Urinary bladder (tissue), 4 donors: ENCODE measurements around the gene PDRG1. TPM values are rescaled to one million over a fixed set of nuclear protein-coding genes. Genes with fewer than 3 reads are reported as not detected.
"Not testable (repeated sequence)": the region's sequence is repeated elsewhere in the genome, so short reads cannot be mapped to it uniquely, and the experiment has no call there.

Experiments used
- DNase-seq: peaks from one replicate; pipeline ENCODE4 v3.0.0-alpha.2; 2015; ENCODE audit errors: extremely low spot score
- H3K27ac ChIP-seq: one replicate; pipeline ENCODE4 v1.5.1; 2013; ENCODE audit warnings: low read depth, mild to moderate bottlenecking, moderate library complexity
- H3K36me3 ChIP-seq: one replicate; pipeline ENCODE4 v1.6.1; 2013; ENCODE audit warnings: mild to moderate bottlenecking, moderate library complexity; ENCODE audit not compliant: insufficient read depth
- H3K4me1 ChIP-seq: one replicate; pipeline ENCODE4 v1.6.1; 2013; ENCODE audit warnings: mild to moderate bottlenecking, moderate library complexity; ENCODE audit not compliant: insufficient read depth
- H3K4me3 ChIP-seq: one replicate; pipeline ENCODE4 v1.5.1; 2013; ENCODE audit warnings: low read depth, low read length
- WGBS: extraction: QIAGEN DNeasy Blood & Tissue Kit; methylation state at CpG from one replicate; pipeline ENCODE4 v1.1.7; 2013; 5-methylcytosine and 5-hydroxymethylcytosine counted together
- polyA plus RNA-seq: library from polyadenylated mRNA; stranded (reverse); fragments of 200-250 nt; gene quantifications from one replicate; pipeline ENCODE4 v1.2.3, GENCODE V29; 2013
- total RNA-seq: library from RNA; depleted of rRNA; stranded (reverse); fragments of >200 nt; gene quantifications from one replicate; pipeline ENCODE4 v1.2.3, GENCODE V29; 2014
- donor health status: healthy with polysubstance abuse.
- donor health status: healthy.

Gene PDRG1
- total and polyA plus RNA-seq, 2 donors, result 2.9 to 14.0 TPM

DNA sequence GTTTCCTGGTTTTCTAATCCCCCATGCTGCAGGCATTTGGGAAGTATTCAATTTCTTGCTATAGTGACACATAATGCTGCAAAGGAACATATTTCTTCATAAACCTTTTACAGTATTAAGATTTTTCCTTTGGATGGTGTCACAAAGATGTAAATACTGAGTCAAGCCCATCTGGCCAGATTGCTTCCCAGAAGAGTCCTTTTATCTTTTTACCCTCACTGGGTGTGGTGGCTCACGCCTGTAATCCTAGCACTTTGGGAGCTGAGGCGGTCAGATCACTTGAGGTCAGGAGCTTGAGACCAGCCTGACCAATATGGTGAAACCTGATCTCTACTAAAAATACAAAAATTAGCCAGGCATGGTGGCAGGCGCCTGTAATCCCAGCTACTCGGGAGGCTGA is 22.2 kb downstream of the PDRG1 start:
- DNase-seq, H3K36me3 ChIP-seq, H3K4me3 ChIP-seq, H3K27ac ChIP-seq, H3K4me1 ChIP-seq: not testable (repeated sequence)
- 55% methylated on average over 4 of the region's 4 CpGs for WGBS

DNA sequence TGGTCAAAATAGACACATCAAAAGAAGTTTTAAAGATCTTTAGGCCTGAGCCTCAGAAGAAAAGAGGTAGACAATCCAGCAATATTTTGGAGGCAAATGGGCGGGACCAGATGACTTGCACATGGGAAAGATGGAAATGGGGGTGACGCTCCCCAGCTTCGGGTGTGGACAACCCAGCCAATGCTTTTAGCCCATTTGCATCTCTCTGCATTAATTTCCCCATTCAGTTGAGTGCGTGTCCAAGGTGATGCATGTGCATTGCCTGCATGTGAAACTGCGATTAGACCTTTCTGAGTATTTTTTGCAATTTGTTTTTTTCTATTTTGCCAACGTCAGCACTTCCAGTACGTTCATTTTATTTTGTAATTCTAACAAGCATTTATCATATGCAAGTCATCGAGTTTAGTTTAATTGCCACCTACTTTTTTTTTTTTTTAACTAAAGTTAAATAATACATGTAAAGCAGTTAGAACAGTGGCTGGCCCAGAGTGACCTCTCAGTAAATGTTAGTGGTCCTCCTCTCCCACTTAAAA is 24.2 kb downstream of the PDRG1 start:
- no peak overlapping the region for H3K27ac ChIP-seq
- no peak for DNase-seq
- no peaks in the 10 kb centered on the region for H3K36me3 ChIP-seq
- no peak overlapping the region for H3K4me3 ChIP-seq
- 80% methylated on average over 8 of the region's 8 CpGs for WGBS
- no peaks in the 10 kb centered on the region for H3K4me1 ChIP-seq

- Histone ChIP-seq H3K27ac (no peak overlapping the region), H3K4me1 (no peaks in the 10 kb centered on the region), H3K4me3 (no peak overlapping the region), H3K36me3 (no peaks in the 10 kb centered on the region)
- no peak for DNase-seq
- 88% methylated on average over 2 of the region's 2 CpGs for WGBS
These were observed 25.4 kb downstream of the PDRG1 start for GRCh38 chr20:31926493-31926892.

DNA sequence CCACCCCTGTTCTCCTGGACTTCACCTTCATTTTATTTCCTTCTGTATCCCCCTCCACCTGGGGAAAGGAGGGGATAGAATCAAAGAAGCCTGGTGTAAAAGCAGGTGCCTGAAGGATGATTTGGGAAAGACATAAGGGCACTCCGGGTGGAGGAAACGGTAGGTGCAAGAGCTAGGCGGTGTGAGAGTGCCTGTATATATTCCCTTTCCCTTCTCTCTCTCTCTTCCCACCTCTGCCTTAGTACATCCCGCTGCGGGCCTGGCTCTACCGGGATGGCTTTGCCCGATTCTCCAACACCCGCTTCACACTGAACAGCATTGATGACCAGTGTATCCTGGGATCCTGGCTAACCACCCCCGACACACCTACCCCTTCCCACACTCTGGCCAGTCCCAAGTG is 26.2 kb downstream of the PDRG1 start:
- 58% methylated on average over 9 of the region's 9 CpGs for WGBS
- H3K36me3 ChIP-seq, result no peaks in the 10 kb centered on the region
- no peak overlapping the region for H3K4me3 ChIP-seq
- no peak overlapping the region for H3K27ac ChIP-seq
- H3K4me1 ChIP-seq, result no peaks in the 10 kb centered on the region
- no peak for DNase-seq

- no peaks in the 10 kb centered on the region for H3K36me3 ChIP-seq
- 90% methylated on average over 8 of the region's 8 CpGs for WGBS
- H3K4me3 ChIP-seq, result no peak overlapping the region
- no peaks in the 10 kb centered on the region for H3K4me1 ChIP-seq
- no peak overlapping the region for H3K27ac ChIP-seq
- no peak for DNase-seq
These were observed 27.3 kb downstream of the PDRG1 start for GRCh38 chr20:31924561-31924960.

DNA sequence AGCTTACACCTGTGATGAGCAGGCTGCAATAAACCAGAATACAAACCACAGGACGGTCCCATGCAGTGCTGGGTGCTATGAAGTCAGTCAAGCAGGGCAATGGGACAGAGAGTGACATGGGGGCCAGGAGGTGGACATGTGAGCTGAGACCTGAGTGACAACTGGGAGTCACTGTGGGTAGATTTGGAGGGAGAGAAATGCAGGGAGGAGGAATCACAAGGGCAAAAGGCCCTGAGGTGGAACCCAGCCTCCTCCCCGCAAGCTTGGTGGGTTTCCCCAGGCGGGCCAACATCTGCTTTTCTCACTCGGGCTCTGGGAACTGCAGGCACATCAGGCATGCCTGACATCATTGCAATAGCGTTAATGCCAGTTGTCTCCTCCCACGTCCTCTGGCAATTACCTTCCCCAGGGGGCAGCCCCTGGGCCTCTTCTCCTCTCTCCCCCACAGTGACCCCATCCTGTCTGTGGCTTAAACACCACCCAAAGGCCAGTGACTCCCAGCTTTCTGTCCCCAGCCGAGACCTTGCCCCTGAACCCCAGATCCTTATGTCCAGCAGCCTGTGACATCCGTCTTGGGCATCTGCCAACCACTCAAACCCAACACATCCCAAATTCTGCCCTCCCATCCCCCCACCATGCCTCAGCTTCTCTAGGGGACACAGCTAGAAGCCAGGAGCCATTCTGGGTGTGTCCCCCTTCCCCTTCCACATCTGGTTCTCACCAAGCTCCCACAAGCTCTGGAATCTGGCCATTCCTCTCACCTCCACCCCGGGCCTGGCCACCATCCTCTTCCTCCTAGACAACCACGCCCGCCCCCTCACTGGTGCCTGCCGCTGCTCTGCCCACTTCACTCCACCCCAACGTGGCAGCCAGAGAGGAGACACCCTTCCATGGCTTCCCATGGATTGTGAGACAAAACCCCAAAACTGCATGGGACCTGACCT is 28.2 kb downstream of the PDRG1 start:
- DNase-seq, result no peak
- H3K4me3 ChIP-seq, result no peak overlapping the region
- H3K36me3 ChIP-seq, result no peaks in the 10 kb centered on the region
- 56% methylated on average over 13 of the region's 13 CpGs for WGBS
- H3K27ac ChIP-seq, result no peak overlapping the region
- no peaks in the 10 kb centered on the region for H3K4me1 ChIP-seq

GRCh38 chr20:31922588-31922987 is 29.3 kb downstream of the PDRG1 start:
- H3K36me3 ChIP-seq, result no peaks in the 10 kb centered on the region
- H3K4me3 ChIP-seq, result no peak overlapping the region
- no peak for DNase-seq
- H3K27ac ChIP-seq, result no peak overlapping the region
- H3K4me1 ChIP-seq, result no peaks in the 10 kb centered on the region
- 87% methylated on average over 4 of the region's 4 CpGs for WGBS

- no peaks in the 10 kb centered on the region for H3K36me3 ChIP-seq
- H3K27ac ChIP-seq, result no peak overlapping the region
- 74% methylated on average over 4 of the region's 4 CpGs for WGBS
- no peaks in the 10 kb centered on the region for H3K4me1 ChIP-seq
- DNase-seq, result no peak
- no peak overlapping the region for H3K4me3 ChIP-seq
These were observed 29.7 kb downstream of the PDRG1 start for GRCh38 chr20:31922181-31922580.

- H3K4me3 ChIP-seq, DNase-seq, H3K36me3 ChIP-seq, H3K4me1 ChIP-seq, H3K27ac ChIP-seq: not testable (repeated sequence)
- WGBS, result 94% methylated on average over 5 of the region's 5 CpGs
These were observed 30.4 kb downstream of the PDRG1 start for GRCh38 chr20:31921480-31921879.

DNA sequence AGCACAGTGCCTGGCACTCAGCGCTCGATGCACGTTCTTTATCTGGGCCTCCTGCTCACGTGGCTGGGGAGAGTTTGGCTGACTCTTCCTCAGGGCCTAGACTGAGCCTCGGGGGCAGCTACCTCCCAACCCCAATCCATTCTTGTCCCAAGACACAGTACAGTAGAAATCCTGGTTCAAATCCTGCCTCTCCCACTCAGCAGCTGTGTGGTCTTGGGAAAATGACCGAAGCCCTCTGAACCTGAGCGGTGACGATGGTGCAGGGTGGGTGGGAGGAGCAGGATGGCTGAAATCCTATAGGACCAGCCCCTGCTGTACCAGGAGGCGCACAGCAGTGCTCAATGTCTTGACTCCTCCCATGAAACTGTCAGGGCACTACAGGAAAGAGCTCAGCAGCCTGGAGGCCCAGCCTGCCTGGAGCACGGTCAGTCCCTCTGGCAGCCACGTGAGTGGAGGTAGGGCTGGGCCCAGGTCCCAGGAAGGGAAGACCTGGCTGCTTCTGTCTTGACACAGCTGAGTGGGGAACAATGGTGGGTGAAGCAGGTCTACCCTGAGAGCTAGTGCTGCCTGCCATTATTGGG is 31.5 kb downstream of the PDRG1 start:
- DNase-seq, result no peak
- Histone ChIP-seq H3K36me3 (no peaks in the 10 kb centered on the region), H3K4me3 (no peak overlapping the region), H3K4me1 (no peaks in the 10 kb centered on the region), H3K27ac (no peak overlapping the region)
- WGBS, result 71% methylated on average over 11 of the region's 11 CpGs

- H3K4me1 ChIP-seq, result no peaks in the 10 kb centered on the region
- WGBS, result 54% methylated on average over 6 of the region's 6 CpGs
- no peak for DNase-seq
- no peaks in the 10 kb centered on the region for H3K36me3 ChIP-seq
- H3K27ac ChIP-seq, result no peak overlapping the region
- H3K4me3 ChIP-seq, result no peak overlapping the region
These were observed 32.3 kb downstream of the PDRG1 start for GRCh38 chr20:31919410-31920155.

DNA sequence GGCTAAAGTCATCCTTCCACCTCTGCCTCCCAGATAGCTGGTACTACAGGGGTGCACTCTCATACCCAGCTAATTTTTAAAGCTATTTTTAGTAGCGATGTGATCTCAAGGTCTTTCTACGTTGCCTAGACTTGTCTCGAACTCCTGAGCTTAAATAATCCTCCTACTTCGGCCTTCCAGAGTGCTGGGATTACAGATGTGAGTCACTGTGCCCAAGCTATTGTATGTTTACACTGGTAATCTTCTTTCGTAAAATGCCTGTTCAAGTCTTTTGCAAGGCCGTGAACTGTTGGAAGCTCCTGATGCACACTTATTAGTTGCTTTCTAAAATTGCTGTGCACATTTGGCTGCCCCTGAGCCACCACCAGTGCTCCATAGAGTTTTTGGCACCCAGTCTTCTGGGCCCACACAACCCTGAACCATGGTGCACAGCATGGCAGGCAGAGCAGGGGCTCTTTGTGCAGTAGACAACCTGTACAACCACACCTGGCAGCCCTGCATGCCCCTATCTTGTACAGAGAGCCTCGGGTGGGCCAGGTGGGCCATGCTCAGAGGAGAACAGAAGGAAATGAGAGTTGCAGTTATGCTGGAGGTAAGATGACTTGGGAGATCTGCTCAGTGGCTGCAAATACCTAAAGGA is 33.3 kb downstream of the PDRG1 start:
- Histone ChIP-seq H3K36me3 (no peaks in the 10 kb centered on the region), H3K4me3 (no peak overlapping the region), H3K4me1 (no peaks in the 10 kb centered on the region), H3K27ac (no peak overlapping the region)
- 43% methylated on average over 7 of the region's 7 CpGs for WGBS
- no peak for DNase-seq

- not testable (repeated sequence) for H3K27ac ChIP-seq, DNase-seq, H3K4me1 ChIP-seq, H3K36me3 ChIP-seq, H3K4me3 ChIP-seq
- 9% methylated on average over 7 of the region's 7 CpGs for WGBS
These were observed 33.9 kb downstream of the PDRG1 start for GRCh38 chr20:31917962-31918412.
